Measurements from ENCODE around the gene RBMS1. TPM values are rescaled to one million over a fixed set of nuclear protein-coding genes. Genes with fewer than 3 reads are reported as not detected.

RBMS1 gene, protein sequence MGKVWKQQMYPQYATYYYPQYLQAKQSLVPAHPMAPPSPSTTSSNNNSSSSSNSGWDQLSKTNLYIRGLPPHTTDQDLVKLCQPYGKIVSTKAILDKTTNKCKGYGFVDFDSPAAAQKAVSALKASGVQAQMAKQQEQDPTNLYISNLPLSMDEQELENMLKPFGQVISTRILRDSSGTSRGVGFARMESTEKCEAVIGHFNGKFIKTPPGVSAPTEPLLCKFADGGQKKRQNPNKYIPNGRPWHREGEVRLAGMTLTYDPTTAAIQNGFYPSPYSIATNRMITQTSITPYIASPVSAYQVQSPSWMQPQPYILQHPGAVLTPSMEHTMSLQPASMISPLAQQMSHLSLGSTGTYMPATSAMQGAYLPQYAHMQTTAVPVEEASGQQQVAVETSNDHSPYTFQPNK
- total RNA-seq = 67.1 and 69.3 TPM in 2 replicates

DNA sequence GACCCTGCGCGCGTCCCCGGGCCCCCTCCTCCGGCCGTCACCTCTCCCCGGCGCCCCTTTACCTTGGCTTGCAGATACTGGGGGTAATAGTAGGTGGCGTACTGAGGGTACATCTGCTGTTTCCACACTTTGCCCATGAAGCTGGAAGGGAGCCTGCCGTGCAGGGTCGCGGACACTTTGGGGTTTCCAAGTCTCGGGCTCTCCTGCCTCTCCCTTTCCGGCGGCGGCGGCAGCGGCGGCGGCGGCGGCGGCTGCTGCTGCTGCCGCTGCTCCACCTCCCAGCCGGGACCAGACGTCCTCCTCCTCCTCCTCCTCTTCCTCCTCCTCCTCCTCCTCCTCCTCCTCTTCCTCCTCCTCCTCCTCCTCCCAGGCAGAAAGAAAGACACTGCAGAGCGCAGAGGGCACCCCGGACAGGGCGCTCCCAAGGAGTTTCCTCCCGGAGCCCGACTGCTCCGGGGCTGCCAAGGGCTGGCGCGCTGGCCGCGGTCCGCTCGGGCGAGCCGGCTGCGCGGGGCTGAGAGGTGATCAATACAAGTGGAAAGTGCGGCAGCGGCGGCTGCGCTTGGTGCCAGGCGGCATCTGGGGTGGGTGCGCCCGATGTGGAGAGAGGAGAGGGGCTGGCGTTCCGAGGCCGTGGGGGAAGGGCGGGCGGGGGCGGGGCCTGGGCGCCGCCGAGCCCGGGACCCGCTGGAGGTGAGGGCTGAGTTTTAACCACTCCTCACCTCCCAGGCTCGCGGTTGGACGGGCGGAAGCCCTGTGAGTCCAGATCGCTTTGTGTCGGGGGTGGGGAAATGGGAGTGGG, at the start of gene RBMS1:
TSS of gene RBMS1 (minus strand) at position 581 of the 802 bp plus-strand sequence. CDS start at position 137, 444 bp downstream.

